Measurements from ENCODE around the gene NAA80.

- TF ChIP-seq CTCF (IDR thresholded peaks at IDR 0.05; ENCODE audit: insufficient read depth, low read depth, low read length) (peak; percentile 7), EZH2 (IDR thresholded peaks at IDR 0.05; ENCODE audit: insufficient read depth, low read length) (no peak)
Measured at GRCh38 chr3:50321336-50322114, 22.3 kb upstream of the NAA80 start.

Data from astrocyte (in vitro differentiated cells and primary cell).